ENCODE results near the gene CCDC27.

The CCDC27 gene

GRCh38 chr1:3772027-3772714, 19.9 kb downstream of the CCDC27 start:
- H3K27ac Mint-ChIP-seq = no peak overlapping the region
- peaks cover 4% of the 10 kb centered on the region for H3K9me3 Mint-ChIP-seq
- H3K4me1 Mint-ChIP-seq = peaks cover 50% of the 10 kb centered on the region
- H3K4me3 Mint-ChIP-seq = peak overlapping the region; percentile 70
- H3K36me3 Mint-ChIP-seq (ENCODE audit: low read depth) = no peaks in the 10 kb centered on the region
- H3K27me3 Mint-ChIP-seq (ENCODE audit: low read depth, poor library complexity) = peaks cover 13% of the 10 kb centered on the region
- TF ChIP-seq CTCF (IDR thresholded peaks at IDR 0.05) = no peak
- peak; percentile 98 for DNase-seq

- peak; percentile 24 for DNase-seq
- Mint-ChIP-seq H3K4me3 (peak within 1 kb of the TSS; percentile 70), H3K27ac (no peak within 1 kb of the TSS), H3K9me3 (no peaks in the 10 kb centered on the region), H3K4me1 (peaks cover 47% of the 10 kb centered on the region), H3K27me3 (ENCODE audit: low read depth, poor library complexity) (peaks cover 6% of the 10 kb centered on the region), H3K36me3 (ENCODE audit: low read depth) (no peaks in the 10 kb centered on the region)
- TF ChIP-seq CTCF (IDR thresholded peaks at IDR 0.05) = no peak
Observed at GRCh38 chr1:3772715-3773571, 20.7 kb downstream of the CCDC27 start, which contains the start of gene SMIM1. TSS of gene SMIM1 (plus strand) at chr1:3772749. CDS start at chr1:3775374, 2,625 bp downstream.

- H3K27ac Mint-ChIP-seq = no peak overlapping the region
- TF ChIP-seq CTCF (IDR thresholded peaks at IDR 0.05) = no peak
- H3K27me3 Mint-ChIP-seq (ENCODE audit: low read depth, poor library complexity) = peaks cover 6% of the 10 kb centered on the region
- H3K4me3 Mint-ChIP-seq = peak overlapping the region; percentile 62
- peaks cover 47% of the 10 kb centered on the region for H3K4me1 Mint-ChIP-seq
- no peaks in the 10 kb centered on the region for H3K36me3 Mint-ChIP-seq (ENCODE audit: low read depth)
- DNase-seq = no peak
- no peaks in the 10 kb centered on the region for H3K9me3 Mint-ChIP-seq
Observed at GRCh38 chr1:3773572-3774275, 21.5 kb downstream of the CCDC27 start.

- no peaks in the 10 kb centered on the region for H3K9me3 Mint-ChIP-seq
- peaks cover 6% of the 10 kb centered on the region for H3K27me3 Mint-ChIP-seq (ENCODE audit: low read depth, poor library complexity)
- peaks cover 47% of the 10 kb centered on the region for H3K4me1 Mint-ChIP-seq
- no peaks in the 10 kb centered on the region for H3K36me3 Mint-ChIP-seq (ENCODE audit: low read depth)
- H3K4me3 Mint-ChIP-seq = no peak overlapping the region
- DNase-seq = no peak
- no peak overlapping the region for H3K27ac Mint-ChIP-seq
- no peak for TF ChIP-seq CTCF (IDR thresholded peaks at IDR 0.05)
Observed at GRCh38 chr1:3774276-3774945, 22.2 kb downstream of the CCDC27 start.

- H3K36me3 Mint-ChIP-seq (ENCODE audit: low read depth) = peaks cover 5% of the 10 kb centered on the region
- H3K4me1 Mint-ChIP-seq = peaks cover 47% of the 10 kb centered on the region
- no peak overlapping the region for H3K27ac Mint-ChIP-seq
- H3K27me3 Mint-ChIP-seq (ENCODE audit: low read depth, poor library complexity) = peaks cover 6% of the 10 kb centered on the region
- peak overlapping the region; percentile 52 for H3K4me3 Mint-ChIP-seq
- TF ChIP-seq CTCF (IDR thresholded peaks at IDR 0.05) = no peak
- no peak for DNase-seq
- no peaks in the 10 kb centered on the region for H3K9me3 Mint-ChIP-seq
Observed at GRCh38 chr1:3774946-3775489, 22.8 kb downstream of the CCDC27 start.

All from nephron progenitor cell (in vitro differentiated cells).